WTC11 (cell line): ENCODE results near the gene MECR. TPM values are rescaled to one million over a fixed set of nuclear protein-coding genes. Genes with fewer than 3 reads are reported as not detected.

ENCODE experiments used
- ATAC-seq: fragments of 200-7000 bp; cut with Tn5 transposase; 2 replicates; pipeline ENCODE4 v1.10.0; 2021; ENCODE audit warnings: mild to moderate bottlenecking, moderate library complexity
- CTCF ChIA-PET: fragments of 300-600 bp; sonication (Branson Sonifier 250); formaldehyde crosslinking; loops from one replicate; lab custom pipeline; 2021; ENCODE audit warnings: antibody characterized with exemption; lab: Charles Lee
- POLR2A ChIA-PET: fragments of 350-600 bp; sonication (Branson Sonifier 250); formaldehyde crosslinking; loops from one replicate; lab custom pipeline; 2021; ENCODE audit warnings: antibody characterized with exemption; lab: Charles Lee
- DNase-seq: peaks from one replicate; pipeline ENCODE4 v3.0.0; 2021; ENCODE audit warnings: low spot score
- H3K27ac Mint-ChIP-seq: 2 replicates; pipeline ENCODE4 v1.8.0; 2021; ENCODE audit warnings: mixed read lengths
- H3K27me3 Mint-ChIP-seq: 2 replicates; pipeline ENCODE4 v1.8.0; 2021; ENCODE audit warnings: low read depth, mild to moderate bottlenecking, moderate library complexity, mixed read lengths
- H3K36me3 Mint-ChIP-seq: 2 replicates; pipeline ENCODE4 v1.8.0; 2021; ENCODE audit warnings: mixed read lengths
- H3K4me1 Mint-ChIP-seq: 2 replicates; pipeline ENCODE4 v1.8.0; 2022; ENCODE audit warnings: mixed read lengths
- H3K4me3 Mint-ChIP-seq: 2 replicates; pipeline ENCODE4 v1.8.0; 2021; ENCODE audit warnings: mild to moderate bottlenecking, moderate library complexity, mixed read lengths
- H3K9me3 Mint-ChIP-seq: 2 replicates; pipeline ENCODE4 v1.8.0; 2021; ENCODE audit warnings: mixed read lengths
- CREB1 ChIP-seq: sonication (generic); formaldehyde crosslinking; IDR thresholded peaks from 2 replicates; pipeline ENCODE4 v1.8.0; 2023; ENCODE audit warnings: mild to moderate bottlenecking, missing genetic modification reagents
- ELF4 ChIP-seq: sonication (generic); formaldehyde crosslinking; IDR thresholded peaks from 2 replicates; pipeline ENCODE4 v1.8.1; 2022; ENCODE audit warnings: low read depth, mild to moderate bottlenecking, moderate library complexity, missing genetic modification reagents
- EMX1 ChIP-seq: fragments of 250-450 bp; sonication (Bioruptor Pico); IDR thresholded peaks from 2 replicates; pipeline ENCODE4 v1.8.0; 2021; ENCODE audit warnings: mild to moderate bottlenecking
- ERG ChIP-seq: fragments of 250-450 bp; sonication (Bioruptor Pico); IDR thresholded peaks from 2 replicates; pipeline ENCODE4 v1.8.0; 2021; ENCODE audit warnings: mild to moderate bottlenecking
- ETV6 ChIP-seq: sonication (generic); formaldehyde crosslinking; IDR thresholded peaks from 2 replicates; pipeline ENCODE4 v1.8.1; 2022; ENCODE audit warnings: mild to moderate bottlenecking, missing genetic modification reagents
- FOXJ3 ChIP-seq: sonication (generic); formaldehyde crosslinking; IDR thresholded peaks from 2 replicates; pipeline ENCODE4 v1.9.0; 2021; ENCODE audit warnings: missing genetic modification reagents, mild to moderate bottlenecking, borderline replicate concordance
- IRF2 ChIP-seq: sonication (generic); formaldehyde crosslinking; IDR thresholded peaks from 2 replicates; pipeline ENCODE4 v1.8.0; 2022; ENCODE audit warnings: low read depth, missing genetic modification reagents, borderline replicate concordance
- KAT7 ChIP-seq: sonication (generic); formaldehyde crosslinking; IDR thresholded peaks from 2 replicates; pipeline ENCODE4 v1.8.1; 2023; ENCODE audit warnings: missing genetic modification reagents, mild to moderate bottlenecking, borderline replicate concordance
- NR2C2 ChIP-seq: sonication (generic); formaldehyde crosslinking; IDR thresholded peaks from 2 replicates; pipeline ENCODE4 v1.8.0; 2022; ENCODE audit warnings: mild to moderate bottlenecking, missing genetic modification reagents
- NR3C1 ChIP-seq: sonication (generic); formaldehyde crosslinking; conservative IDR thresholded peaks from 2 replicates; pipeline ENCODE4 v1.8.1; 2023; ENCODE audit warnings: low read depth, mild to moderate bottlenecking, missing genetic modification reagents
- PRDM15 ChIP-seq: sonication (generic); formaldehyde crosslinking; IDR thresholded peaks from 2 replicates; pipeline ENCODE4 v1.8.0; 2022; ENCODE audit warnings: missing genetic modification reagents
- STAT6 ChIP-seq: sonication (generic); formaldehyde crosslinking; conservative IDR thresholded peaks from 2 replicates; pipeline ENCODE4 v1.8.1; 2023; ENCODE audit warnings: mild to moderate bottlenecking, low read depth, missing genetic modification reagents, moderate library complexity
- TCF7 ChIP-seq: sonication (generic); formaldehyde crosslinking; IDR thresholded peaks from 2 replicates; pipeline ENCODE4 v1.8.0; 2022; ENCODE audit warnings: mild to moderate bottlenecking, low read depth, missing genetic modification reagents, moderate library complexity
- ZBTB21 ChIP-seq: sonication (generic); formaldehyde crosslinking; IDR thresholded peaks from 2 replicates; pipeline ENCODE4 v1.8.1; 2023; ENCODE audit warnings: mild to moderate bottlenecking, missing genetic modification reagents, borderline replicate concordance
- ZNF263 ChIP-seq: sonication (generic); formaldehyde crosslinking; IDR thresholded peaks from 2 replicates; pipeline ENCODE4 v1.8.1; 2022; ENCODE audit warnings: low read depth, mild to moderate bottlenecking, moderate library complexity, missing genetic modification reagents
- ZNF425 ChIP-seq: fragments of 250-450 bp; sonication (Bioruptor Pico); conservative IDR thresholded peaks from 2 replicates; pipeline ENCODE4 v1.9.0; 2021; ENCODE audit warnings: mild to moderate bottlenecking
- ZNF512 ChIP-seq: sonication (generic); formaldehyde crosslinking; IDR thresholded peaks from 2 replicates; pipeline ENCODE4 v1.8.1; 2022; ENCODE audit warnings: missing genetic modification reagents, borderline replicate concordance
- ZNF671 ChIP-seq: fragments of 250-450 bp; sonication (Bioruptor Pico); IDR thresholded peaks from 2 replicates; pipeline ENCODE4 v1.8.0; 2021; ENCODE audit warnings: mild to moderate bottlenecking
- total RNA-seq: library from RNA; stranded (reverse); gene quantifications from 3 replicates; pipeline ENCODE4 v1.2.3, GENCODE V29; 2021

The MECR gene
- total RNA-seq, 1 experiment from 2014 or later, result 37.6 TPM

GRCh38 chr1:29234471-29234870 lies 3.7 kb upstream of the MECR start (continued):
- no peak for TF ChIP-seq ZNF671 (CRISPR knock-in tag)
- no peak for TF ChIP-seq TCF7 (CRISPR knock-in tag)
- no peak for TF ChIP-seq EMX1
- TF ChIP-seq ZBTB21 (CRISPR knock-in tag), result no peak
- TF ChIP-seq, all 79 proteins: peak for 0

- ATAC-seq (no peak), DNase-seq (no peak)
- ChIA-PET CTCF (interaction anchor here (0.7 to 2.6 kb wide), 2 partner anchors 50 to 175 kb away, joined by 3 to 6 read pairs; no protein-coding TSS in a partner anchor), POLR2A (no interaction called here)
- TF ChIP-seq CREB1, result no peak
- no peak for TF ChIP-seq ZNF263 (CRISPR knock-in tag)
- no peak for TF ChIP-seq PRDM15
- TF ChIP-seq KAT7 (CRISPR knock-in tag), result no peak
- TF ChIP-seq ERG (CRISPR knock-in tag), result no peak
- no peak for TF ChIP-seq IRF2 (CRISPR knock-in tag)
- TF ChIP-seq ZNF425, result no peak
- TF ChIP-seq STAT6, result no peak
- no peak for TF ChIP-seq EMX1
- TF ChIP-seq FOXJ3, result no peak
- TF ChIP-seq NR2C2, result no peak
- Mint-ChIP-seq H3K9me3 (no peaks in the 10 kb centered on the region), H3K4me1 (peaks cover 32% of the 10 kb centered on the region), H3K36me3 (no peaks in the 10 kb centered on the region), H3K27me3 (peaks cover 60% of the 10 kb centered on the region), H3K27ac (no peak overlapping the region), H3K4me3 (no peak overlapping the region)
These were observed 3.0 kb upstream of the MECR start for GRCh38 chr1:29233693-29234092.

- DNase-seq (no peak), ATAC-seq (no peak)
- Mint-ChIP-seq H3K27me3 (peaks cover 51% of the 10 kb centered on the region), H3K27ac (no peak overlapping the region), H3K4me3 (no peak overlapping the region), H3K36me3 (no peaks in the 10 kb centered on the region), H3K9me3 (no peaks in the 10 kb centered on the region), H3K4me1 (peaks cover 36% of the 10 kb centered on the region)
- ChIA-PET CTCF (no interaction called here), POLR2A (no interaction called here)
- TF ChIP-seq ELF4, result no peak
- no peak for TF ChIP-seq NR3C1 (CRISPR knock-in tag)
- no peak for TF ChIP-seq ETV6 (CRISPR knock-in tag)
- TF ChIP-seq ZNF512 (CRISPR knock-in tag), result no peak
These were observed 1.7 kb upstream of the MECR start for GRCh38 chr1:29232387-29232786.
